GM19043 (cell line): ENCODE data around the gene NRARP.
A peak's percentile ranks its signal among the peaks of the same experiment; 100 is the strongest.

Source experiments
- ATAC-seq: cut with Tn5 transposase; IDR thresholded peaks from one replicate; pipeline ENCODE4 v1.9.1; 2021; ENCODE audit warnings: low read depth; ENCODE audit not compliant: unreplicated experiment

NRARP gene

DNA sequence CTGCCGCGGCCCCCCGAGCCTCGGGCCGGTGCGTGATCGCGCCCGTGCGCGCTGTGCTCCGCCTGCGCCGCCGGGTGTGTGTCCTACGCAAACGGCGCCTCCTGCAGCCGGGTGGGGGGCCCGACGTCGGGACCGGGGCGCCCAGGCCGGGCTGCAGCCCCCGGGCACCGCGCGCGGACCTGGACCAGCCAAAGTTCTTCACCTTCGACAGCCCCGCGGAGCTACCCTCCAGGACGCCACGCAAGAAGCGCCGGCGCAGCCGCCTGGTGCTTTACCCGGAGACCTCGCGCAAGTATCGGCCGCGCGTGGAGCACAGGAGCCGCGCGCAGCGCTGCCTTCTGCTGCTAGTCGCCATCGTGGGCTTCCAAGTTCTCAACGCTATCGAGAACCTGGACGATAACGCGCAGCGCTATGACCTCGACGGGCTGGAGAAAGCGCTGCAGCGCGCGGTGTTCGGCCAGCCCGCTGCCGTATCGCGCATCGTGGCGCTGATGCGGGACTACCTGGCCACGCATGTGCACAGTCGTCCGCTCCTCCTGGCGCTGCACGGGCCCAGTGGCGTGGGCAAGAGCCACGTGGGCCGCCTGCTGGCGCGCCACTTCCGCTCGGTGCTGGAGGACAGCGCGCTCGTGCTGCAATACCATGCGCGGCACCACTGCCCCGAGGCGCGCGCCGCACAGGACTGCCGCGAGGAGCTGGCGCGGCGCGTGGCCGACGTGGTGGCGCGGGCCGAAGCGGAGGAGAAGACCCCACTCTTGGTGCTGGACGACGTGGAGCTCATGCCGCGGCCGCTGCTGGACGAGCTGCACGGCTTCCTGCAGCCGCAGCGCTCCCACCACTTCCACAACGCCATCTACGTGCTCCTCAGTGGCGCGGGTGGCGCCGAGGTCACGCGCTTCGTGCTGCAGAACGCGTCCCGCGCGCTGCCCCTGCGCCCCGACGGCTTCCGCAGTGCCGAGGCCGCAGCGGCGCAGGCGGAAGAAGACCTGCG, 23.1 kb downstream of the NRARP start:
- ATAC-seq, result no peak

DNA sequence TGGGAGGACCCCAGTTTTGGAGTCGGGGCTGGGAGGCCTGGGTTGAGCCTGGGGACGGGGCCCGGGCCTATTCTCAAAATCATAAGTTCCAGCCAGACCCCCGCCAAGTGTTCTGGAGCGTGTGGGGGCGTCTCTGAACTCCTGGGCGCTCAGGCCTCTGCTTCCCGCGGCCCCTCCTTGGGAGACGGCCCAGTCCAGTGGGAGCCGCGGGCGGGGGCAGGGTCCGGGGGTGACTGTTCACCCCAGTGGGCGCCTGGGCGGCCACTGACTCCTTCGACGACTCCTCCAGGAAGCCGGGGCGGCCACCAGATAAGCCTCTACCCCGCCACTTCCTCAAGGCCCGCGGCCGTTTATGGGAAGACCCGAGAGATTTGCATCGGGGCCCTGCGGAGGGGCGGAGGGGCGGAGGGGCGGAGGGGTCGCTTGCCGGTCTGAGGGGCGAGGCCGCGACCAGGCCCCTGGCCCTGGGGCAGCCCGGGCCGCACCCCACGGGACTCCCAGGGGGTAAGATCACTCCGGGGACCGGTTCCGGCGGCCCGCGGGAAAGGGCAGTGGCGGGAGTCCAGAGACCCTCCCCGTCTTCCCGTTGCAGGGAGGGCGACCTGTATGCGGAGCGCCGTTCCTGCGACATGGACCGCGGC, 23.9 kb downstream of the NRARP start:
- no peak for ATAC-seq

- ATAC-seq, result peak; percentile 76
Observed at GRCh38 chr9:137277329-137278041, 24.6 kb downstream of the NRARP start, which contains the start of gene TOR4A. Gene TOR4A (plus strand): TSS chr9:137277726. CDS start chr9:137278690, 964 bp downstream.

DNA sequence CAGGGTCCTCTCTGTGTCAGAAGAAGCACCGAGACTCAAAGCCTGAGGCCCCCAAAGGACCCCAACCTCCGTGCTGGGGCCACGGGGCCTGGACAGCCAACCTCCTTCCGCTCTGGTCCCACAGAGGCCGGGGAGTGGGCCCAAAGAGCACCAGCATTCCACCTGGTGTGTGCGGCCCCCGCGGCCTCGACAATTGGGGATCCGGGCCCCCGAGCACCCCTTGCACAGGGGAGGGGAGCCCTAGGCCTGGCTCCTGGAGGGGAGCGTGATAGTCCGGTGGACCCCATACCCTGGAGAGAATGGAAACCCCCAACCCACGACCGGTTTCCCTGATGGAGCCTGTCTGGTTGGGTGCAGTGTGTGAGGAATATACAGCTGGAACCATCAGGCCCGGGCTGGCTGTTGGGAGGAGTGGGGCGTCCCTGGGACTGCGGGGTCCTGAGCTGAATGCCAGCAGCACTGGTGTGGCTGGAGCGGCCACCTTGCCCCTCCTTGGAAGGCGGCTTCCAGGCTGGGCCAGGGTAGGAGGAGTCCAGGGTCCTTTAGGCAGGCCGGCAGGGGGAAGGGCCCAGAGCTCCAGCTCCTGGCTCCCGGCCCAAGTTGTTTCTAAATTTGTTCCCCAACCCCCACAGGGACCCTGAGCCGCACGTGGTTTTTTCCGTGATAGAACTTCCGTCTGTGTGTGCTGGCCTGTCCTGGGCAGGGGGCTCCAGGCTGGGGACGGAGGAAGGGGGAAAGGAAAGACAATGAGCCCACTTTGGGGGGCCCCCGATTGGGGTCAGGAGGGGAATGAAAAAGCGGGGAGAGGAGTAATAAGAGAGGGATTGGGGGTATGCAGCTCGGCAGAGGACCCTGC, 25.4 kb downstream of the NRARP start:
- ATAC-seq, result no peak

DNA sequence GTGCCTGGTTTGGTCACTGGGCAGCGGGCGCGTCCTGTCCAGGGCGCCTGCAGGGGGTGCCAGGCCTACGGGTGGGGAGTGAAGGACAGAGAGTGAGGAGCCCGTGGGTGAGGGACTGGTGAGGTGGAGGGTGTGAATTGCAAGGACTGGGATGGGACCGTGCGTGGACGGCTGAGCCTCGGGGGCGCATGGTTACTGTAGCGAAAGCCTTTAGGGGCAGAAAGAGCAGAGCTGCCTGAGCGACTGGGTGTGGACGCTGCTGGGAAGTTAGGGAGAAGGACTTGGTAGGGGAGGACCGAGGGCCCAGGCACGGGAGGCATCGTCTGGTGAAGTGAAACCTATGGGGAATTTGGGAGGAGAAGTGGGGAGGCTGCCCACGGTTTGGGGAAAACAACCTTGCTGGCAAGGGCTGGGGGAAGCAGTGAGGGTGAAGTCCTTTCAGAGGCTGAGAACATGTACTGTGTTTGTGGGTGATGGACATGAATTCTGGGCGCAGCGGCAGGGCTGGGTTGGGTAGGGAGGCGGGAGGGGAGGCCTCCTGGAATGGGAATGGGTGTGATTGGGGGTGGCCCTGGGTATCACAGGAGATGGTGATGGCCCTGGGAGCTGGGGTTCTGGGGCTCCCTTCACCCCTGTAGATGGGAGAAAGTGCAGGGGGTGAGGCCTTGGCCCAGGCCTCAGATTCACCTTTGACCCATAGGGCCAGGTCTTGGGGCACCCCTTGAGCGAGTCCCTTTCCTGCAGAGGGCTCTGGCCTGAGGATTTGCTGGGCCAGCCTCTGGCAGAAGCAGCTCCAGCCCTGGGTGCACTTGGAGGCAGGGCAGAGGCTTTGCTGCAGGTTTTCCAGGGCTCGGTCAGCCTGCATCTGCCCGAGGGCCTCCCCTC, 26.2 kb downstream of the NRARP start:
- no peak for ATAC-seq

DNA sequence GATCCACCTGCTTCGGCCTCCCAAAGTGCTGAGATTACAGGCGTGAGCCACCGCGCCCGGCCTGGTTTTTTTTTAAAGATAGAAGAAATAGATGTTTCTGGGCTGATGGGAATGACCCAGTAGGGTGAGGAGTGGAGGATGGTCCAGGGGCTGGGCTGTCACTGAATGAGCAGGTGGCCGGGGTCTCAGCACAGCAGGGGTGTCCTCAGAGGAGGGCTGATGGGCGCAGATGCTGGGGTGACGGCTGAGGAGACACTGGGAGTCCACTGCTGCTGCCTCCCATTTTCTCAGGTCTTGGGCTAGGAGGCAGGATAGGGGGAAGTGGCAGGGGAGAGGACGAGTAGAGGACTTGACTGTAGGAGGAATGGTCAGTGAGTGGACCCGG, 26.9 kb downstream of the NRARP start:
- no peak for ATAC-seq

DNA sequence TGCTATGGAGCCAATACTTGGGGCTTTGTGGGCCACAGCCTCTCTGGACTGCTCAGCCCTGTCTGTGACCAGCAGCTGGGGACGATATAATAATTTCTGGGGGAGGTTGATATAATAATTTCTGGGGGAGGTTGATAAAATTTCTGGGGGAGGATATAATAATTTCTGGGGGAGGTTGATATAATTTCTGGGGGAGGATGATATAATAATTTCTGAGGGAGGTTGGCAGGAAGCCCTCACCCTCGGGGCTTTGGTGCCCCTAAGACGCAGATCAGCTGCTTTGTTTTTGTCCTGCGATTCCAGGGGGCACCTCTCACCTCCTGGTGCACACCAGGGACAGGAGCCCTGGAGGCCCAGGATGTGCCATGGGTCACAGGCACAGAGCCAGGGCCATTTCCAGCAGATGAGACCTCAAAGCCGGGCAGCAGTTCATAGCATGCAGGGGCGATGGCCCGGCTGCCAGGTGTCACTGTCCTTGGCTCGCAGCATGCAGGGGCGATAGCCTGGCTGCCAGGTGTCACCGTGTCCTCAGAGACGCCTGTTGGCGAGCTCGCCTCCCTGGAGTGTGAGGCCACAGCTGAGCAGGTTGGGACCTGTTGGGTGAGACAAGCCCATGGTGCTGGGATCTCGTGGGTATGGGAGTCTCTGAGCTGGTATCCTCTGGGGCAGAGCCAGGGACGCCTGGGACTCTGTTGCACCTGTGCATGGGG, 28.3 kb downstream of the NRARP start:
- ATAC-seq, result no peak

- ATAC-seq, result no peak
Observed at GRCh38 chr9:137273095-137273490, 29.0 kb downstream of the NRARP start.

DNA sequence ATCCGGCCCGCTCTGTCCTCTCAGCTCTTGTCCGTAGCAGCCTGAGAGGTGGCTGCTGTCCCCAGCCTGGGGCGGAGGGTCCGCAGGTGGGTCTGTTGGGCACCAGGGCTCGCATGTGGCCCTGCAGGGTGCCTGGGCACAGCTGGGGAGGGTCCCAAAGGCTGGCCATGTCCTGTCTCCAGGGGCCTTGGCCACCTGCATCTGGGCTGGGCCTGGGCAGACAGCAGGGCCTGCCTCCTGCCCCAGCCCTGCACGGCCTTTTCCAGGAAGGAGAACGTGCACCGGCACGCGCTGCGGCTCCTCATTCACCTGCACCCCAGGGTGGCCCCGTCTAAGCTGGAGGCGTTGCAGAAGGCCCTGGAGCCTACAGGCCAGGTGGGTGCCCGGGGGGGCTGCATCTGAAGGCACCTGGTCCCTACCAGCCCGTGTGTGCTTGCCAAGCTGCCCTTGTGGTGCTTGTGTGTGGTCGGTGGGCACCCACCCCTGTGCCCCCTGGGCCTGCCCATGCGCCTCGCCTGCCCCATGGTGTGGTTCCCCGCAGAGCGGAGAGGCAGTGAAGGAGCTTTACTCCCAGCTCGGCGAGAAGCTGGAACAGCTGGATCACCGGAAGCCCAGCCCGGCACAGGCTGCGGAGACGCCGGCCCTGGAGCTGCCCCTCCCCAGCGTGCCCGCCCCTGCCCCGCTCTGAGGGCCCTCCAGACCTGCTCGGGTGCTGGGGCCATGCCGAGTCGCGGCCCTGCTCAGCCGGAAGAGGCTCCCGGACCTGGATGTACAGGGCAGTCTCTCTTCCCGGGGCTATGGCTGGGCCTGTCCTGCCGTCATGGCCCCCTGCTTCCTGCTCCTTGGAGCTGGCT, 29.6 kb downstream of the NRARP start:
- ATAC-seq, result no peak

DNA sequence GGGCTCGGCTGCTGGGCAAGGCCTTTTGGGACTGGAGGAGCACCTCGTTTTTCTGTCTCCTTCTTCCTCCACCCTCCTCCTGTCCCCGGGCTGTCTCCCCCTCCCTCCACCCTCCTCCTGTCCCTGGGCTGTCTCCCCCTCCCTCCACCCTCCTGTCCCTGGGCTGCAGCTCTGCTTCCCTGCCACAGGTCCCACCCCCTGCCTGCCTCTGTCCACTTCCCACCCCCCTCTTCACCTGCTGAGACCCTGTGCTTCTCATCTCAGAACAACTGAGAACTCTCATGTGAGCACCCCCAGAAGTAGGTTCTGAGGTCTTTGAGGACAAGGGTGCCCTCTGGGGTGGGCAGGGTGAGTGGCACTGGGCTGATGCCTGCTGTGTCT, 30.4 kb downstream of the NRARP start:
- ATAC-seq, result no peak

DNA sequence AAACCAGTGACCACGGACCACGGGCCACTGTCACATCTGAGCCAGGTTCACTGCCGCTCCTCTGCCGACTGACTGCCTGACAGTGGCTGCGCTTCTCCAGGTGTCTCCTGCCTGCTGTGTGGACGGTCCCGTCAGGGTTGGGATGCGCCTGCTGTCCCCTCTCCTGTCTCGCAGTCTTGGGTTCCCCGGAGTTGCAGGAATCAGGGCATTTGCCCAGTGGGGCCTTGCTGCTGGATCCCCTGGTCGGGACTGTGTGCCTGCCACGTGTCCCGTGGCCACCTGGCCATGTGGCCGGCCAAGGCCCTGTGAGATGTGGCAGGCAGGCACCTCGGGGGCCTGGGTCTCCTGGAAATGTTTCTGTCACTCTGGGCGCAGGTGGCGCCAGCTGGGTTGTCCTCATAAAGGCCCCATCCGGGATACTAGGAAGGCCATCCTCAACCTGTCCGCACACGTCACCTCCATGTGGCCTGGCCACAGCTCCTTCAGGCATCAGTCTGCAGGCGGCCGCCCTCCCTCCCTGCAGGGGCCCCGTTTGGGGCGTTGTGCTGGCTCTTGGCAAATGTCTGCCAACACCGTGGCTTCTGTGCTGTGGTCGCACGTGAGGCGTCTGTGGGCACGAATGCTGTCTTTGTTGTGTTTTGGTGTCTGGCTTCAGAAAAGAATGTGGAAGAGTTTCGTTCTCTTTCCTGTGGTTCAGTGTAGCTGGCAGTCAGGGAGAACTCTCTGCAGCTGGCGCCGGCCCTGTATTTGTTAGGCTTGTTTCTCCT, 31.0 kb downstream of the NRARP start:
- no peak for ATAC-seq

DNA sequence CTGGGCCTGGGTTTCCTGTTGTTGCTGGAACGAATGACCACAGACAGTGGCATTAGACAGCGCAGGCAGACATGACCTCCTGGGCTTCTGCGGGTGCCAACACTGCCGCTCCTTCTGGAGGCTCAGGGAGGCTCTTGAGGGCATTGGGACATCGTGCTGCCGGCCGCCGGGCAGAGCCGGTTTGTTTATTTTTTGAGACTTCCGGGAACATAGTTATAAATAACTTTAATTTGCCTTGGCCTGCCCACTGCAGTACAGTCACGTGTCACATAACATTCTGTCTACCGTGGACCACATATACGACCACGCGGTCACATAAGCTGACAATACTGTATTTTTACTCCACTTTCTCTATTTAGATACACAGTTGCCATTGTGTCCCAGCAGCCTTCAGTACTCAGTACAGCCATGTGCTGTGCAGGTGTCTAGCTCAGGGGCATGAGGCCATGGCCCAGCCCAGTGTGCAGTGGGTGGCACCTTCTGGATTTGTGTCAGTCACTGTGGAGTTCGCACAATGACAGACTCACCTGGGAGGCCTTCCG, 32.8 kb downstream of the NRARP start:
- no peak for ATAC-seq

DNA sequence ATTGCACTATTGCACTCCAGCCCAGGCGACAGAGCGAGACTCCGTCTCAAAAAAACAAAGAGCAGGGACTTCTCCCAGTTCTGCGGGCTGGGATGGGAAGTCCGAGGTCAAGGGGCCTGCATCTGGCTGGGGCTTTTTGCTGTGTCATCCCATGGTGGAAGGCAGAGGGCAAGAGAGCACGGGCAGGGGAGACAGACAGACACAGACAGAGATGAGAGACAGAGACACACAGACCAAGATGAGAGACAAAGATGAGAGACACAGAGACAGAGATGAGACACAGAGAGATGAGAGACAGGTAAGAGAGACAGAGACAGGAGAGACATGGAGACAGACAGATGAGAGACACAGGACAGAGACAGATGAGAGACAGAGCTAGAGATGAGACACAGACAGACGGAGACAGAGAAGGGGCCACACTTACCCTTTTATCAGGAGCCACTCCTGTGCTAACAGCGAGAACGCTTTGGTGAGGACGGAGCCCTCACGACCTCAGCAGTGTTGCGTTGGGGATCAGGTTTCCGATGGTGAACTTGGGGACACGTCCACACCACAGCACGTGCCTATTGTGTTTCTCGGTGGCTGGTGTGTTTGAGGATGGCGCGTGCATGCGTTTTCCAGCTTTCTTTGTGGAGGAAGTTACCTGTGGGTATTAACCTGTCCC, 33.4 kb downstream of the NRARP start:
- ATAC-seq, result no peak

DNA sequence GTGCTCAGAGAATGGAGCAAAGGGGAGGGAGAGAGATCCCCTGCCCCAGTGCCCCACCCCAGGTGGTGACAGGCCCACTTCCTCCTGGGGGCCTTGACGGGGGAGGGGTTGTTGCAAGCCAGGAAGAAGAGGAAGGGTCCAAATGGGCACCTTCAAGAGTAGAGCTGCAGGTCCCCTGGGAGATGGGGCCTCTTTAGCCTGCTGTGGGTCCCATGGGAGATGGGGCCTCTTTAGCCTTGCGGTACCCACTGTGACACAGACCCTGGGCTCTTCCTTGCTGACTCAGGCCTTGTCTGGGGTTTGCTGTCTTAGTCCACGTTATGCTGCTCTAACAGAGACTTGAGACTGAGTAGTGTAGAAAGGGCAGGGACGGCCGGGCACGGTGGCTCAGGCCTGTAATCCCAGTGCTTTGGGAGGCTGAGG, 34.1 kb downstream of the NRARP start:
- no peak for ATAC-seq

DNA sequence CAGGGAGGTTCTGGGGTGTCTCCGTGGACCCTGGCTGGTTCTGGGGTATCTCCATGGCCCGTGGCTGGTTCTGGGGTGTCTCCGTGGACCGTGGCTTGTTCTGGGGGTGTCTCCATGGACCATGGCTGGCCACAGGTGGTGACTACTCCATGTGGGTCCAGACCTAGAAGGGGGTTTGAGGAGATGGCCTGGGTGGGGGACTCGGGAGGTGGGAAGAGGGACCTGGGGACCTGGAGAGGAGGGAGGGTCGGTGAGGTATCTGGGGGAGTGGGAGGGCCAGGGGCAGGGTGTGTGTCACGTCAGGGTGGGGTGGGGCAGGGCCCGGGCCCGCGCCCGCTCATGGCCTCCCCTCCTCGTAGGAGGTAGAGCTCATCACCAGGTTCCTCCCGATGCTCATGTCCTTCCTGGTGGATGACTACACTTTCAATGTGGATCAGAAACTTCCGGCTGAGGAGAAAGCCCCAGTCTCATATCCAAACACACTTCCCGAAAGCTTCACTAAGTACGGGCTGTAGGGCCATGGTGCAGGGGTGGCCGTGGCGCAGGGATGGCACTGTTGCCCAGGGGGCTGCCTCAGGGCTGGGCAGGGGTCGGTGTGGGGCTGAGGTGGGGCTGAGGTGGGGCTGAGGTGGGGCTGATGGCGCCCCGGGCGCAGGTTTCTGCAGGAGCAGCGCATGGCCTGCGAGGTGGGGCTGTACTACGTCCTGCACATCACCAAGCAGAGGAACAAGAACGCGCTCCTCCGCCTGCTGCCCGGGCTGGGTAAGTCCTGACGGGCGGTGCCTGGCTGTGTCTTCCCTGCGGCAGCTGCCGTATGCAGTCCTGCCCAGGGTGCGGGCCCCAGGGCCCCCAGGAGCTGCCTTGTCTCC, 35.3 kb downstream of the NRARP start:
- ATAC-seq, result no peak
